Dedifferentiated amniotic fluid mesenchymal stem cell (primary cell): ENCODE results near the gene FFAR2.

Source experiments
- DNase-seq: peaks from one replicate; pipeline ENCODE4 v3.0.0-alpha.2; 2016; ENCODE audit errors: extremely low spot score

Gene FFAR2

GRCh38 chr19:35425682-35426081 is 22.4 kb upstream of the FFAR2 start:
- DNase-seq: no peak

DNA sequence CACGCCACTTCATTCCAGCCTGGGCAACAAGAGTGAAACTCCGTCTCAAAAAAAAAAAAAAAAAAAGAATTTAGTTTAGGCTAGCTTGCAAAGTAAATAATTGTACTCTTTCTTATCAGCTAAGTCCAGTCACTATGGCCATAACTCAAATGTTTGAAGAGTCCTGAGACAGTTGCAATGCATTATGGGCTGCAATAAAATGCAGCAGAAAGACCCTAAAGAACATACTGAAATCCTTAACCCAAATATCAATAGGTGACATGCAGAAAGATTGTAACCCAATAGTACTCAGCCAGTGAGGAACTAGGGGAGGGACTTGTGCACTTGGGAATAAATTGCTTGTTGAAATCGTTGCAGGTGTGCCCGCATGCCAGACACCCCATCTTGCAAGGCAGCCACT is 20.9 kb upstream of the FFAR2 start:
- no peak for DNase-seq

DNA sequence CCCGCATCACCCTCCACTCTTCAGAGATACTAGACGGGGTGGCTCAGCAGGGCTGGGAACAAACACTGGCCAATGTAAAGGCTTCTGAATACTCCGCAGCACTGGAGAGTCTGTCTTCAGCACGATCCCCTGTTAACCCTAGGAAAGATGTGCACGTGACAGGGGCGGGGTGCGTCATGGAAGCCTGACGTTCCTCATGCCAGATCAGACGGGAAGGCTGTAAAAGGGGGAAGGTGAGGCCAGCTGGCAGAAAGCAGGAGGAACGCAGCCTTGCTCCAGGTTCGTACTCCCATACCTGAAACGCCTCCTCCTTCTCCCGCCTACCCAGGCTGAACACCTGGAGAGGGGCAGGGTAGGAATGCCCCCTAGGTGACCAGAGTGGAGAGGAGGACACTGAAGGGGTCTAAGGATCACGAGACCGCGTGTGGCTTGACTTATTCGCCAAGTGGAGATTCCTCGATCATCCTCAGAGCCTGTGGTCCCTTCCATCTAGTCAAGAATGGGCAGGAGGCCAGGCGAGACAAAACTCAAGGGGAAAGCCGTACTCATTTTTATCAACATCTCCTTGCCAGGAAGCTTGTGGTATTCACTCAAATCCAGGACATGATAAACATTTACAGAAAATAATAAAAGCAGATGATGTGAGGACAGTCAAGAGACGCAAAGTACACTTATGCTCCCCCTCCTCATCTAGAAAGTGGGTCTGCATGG is 18.2 kb upstream of the FFAR2 start:
- no peak for DNase-seq

- DNase-seq: no peak
Measured at GRCh38 chr19:35430409-35431144, 17.5 kb upstream of the FFAR2 start.

GRCh38 chr19:35431145-35431807 is 16.8 kb upstream of the FFAR2 start:
- no peak for DNase-seq

DNA sequence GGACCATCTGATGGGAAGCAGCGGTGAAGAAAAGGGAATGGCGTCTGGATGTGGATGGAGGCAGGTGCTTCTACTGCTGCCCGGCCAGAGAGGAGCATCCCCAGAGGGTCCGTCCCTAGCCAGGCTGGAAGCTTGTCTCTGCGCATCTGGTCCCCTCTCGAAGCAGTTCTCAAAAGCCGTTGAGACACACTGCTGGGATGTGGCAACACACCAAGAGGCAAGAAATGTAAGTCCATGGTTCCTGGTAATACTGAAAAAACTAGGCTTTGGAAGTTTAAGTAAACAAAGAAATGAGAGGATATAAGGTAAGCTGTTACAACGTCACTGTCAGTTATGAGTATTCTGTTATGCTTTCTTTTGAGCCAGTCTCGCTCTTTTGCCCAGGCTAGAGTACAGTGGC is 15.1 kb upstream of the FFAR2 start:
- DNase-seq: no peak

DNA sequence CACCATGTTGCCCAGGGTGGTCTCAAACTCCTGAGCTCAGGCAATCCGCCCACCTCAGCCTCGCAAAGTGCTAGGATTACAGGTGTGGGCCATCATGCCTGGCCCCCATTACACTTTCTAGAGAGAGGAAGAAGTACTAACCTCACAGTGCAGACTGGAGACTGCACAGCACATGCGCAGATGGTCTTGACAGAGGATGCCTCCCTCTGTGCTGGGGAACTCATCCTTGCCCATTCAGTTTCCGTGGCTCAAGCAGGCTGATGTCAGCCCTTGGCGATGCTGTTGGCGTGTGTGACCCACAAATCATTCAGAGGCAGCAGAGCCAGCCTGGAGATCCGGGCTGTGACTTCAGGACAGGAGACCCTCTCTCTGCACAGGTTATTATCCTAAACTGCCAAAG is 14.6 kb upstream of the FFAR2 start:
- DNase-seq: no peak

DNA sequence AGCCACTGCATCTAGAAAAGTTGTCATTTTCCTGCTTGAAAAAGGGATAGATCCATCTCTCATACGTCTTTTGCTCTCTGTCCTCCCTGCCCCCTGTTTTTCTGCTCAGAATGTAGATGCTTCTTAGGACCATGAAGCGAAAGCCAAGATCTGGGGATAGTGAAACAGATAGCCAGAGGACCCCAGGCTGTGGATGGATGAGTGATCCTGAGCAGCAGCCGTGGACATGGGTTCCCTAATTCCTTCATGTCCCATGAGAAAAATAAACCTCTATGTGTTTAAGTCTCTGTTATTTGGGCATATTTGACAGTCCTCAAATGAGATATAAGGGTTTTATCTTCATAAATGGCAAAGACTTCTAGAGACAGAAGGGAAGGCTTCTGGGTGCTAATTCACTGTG is 12.2 kb upstream of the FFAR2 start:
- DNase-seq: no peak

GRCh38 chr19:35436477-35437405 is 11.3 kb upstream of the FFAR2 start:
- DNase-seq: no peak

DNA sequence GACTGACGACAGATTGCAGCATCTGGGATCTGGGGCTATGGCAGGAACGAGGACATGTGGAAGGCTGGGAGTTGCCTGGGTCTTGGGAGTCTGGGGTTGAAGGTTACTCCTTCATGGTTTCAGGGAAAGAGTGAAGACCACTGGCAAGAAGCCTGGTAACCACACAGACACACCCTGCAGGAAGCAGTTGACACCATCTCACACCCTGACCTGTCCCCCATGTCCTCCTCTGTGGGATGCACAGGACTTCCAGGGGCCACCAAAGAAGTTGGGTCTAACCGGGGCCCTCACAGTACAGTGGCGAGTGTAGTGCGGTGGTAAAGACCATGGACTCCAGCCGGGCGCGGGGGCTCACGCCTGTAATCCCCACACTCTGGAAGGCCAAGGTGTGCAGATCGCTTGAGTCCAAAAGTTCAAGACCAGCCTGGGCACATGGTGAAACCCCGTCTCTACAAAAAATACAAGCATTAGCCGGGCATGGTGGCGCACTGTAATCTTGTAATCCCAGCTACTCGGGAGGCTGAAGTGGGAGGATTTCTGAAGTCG is 10.6 kb upstream of the FFAR2 start:
- DNase-seq: no peak

- DNase-seq: no peak
Measured at GRCh38 chr19:35438096-35438495, 10.0 kb upstream of the FFAR2 start.

- no peak for DNase-seq
Measured at GRCh38 chr19:35438527-35438926, 9.5 kb upstream of the FFAR2 start.

DNA sequence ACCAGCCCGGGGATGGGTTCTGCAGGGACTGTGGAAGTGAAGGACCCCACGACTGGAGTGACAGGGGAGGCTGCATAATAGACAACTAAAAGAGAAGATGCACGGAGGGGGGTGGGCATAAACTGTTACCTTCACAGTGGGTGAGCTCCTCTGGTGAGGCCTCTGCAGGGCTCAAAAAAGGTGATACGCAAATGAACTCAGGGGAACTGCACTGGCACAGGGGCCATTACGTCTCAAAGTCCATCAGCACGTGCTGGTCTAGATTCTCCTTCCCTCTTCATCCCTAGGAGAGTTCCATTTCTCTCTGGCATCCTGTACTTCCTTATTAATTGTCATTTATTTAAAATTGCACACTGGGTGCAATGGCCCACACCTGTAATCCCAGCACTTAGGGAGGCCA is 8.1 kb upstream of the FFAR2 start:
- no peak for DNase-seq

- DNase-seq: no peak
Measured at GRCh38 chr19:35442091-35442490, 6.0 kb upstream of the FFAR2 start.

- no peak for DNase-seq
Measured at GRCh38 chr19:35444735-35445134, 3.3 kb upstream of the FFAR2 start.

DNA sequence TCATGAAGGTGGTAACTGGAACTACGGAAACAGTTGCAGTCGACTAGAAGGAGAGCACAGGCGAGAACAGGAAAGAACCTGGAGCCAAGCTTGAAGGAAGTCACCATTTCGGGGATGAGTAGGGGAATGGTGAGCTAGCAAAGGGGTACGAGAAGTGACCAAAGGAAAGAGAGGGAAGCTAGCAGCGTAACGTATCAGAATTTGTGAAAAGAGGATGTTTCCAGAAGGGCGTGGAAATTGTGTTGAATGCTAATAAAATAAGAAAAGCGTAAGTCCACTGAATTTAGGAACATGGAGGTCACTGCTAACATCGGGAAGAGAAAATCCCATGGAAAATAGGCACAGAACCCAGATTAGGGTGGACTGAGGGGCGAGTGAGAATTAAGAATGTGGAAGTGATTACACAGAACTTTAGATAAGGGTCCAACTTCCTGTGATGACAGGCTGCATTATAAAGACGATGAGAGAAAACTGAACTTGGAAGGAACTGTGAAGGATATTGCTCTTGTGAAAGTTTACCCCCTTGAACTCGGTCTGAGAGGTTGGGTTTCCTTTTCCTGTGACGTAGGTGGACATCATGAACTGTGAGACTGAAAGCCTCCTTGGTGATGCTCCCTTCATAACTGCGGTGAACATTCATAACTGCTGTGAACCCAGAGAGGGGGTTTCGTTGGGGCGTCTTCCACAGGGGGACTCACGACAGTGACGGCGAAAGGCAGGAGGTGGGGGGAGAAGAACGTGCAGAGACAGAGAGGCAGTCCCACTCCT is 2.0 kb upstream of the FFAR2 start:
- DNase-seq: no peak

GRCh38 chr19:35449359-35450043 is 1.4 kb downstream of the FFAR2 start:
- DNase-seq: no peak

DNA sequence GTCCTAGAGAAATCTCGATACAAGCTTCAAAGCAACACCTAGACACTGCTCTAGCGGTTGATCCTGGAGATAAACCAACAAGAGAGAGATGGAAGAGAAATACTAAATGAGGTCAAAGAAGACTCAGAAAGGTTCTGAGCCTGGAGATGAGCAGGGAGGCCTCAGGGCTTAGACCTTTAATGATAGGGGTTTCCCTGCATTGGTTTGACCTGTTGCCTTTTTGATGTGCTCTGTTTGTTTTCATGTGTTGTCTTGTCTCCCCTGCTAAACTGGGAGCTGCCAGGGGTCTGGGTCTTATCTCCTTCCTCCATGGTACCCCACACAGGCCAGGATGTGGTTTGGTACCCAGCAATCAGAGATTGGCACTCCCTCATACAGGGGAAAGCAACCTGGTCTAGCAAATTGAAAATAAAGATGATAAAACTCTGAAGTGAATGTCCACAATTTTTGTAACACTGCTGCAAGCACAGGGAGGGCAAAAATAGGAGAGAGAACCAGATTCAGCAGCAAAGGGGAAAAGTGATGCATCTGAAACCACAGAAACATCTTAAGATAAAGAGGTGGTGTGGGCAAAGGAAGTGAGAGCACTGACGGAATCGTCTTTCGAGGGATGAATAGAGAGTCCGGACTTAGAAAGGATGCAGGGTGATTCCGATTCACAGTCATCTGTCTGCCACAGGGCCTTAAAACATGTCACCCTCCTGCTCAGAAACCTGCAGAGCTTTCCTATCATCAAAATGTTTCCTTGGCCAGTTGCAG is 3.5 kb downstream of the FFAR2 start:
- DNase-seq: no peak

- no peak for DNase-seq
Measured at GRCh38 chr19:35454663-35455062, 6.6 kb downstream of the FFAR2 start.
